RWPE1 (cell line): ENCODE data around the gene PINK1.

Experiments
- CTCF ChIA-PET: fragments of 350-600 bp; sonication (Branson Sonifier 250); formaldehyde crosslinking; extraction: SDS; loops from one replicate; lab custom pipeline; 2021; lab: Yijun Ruan, JAX
- POLR2A ChIA-PET: fragments of 400-600 bp; formaldehyde crosslinking; extraction: SDS; loops from one replicate; lab custom pipeline; 2020; ENCODE audit warnings: antibody characterized with exemption; ENCODE audit not compliant: low non-redundant PET; lab: Yijun Ruan, JAX
- DNase-seq: peaks from one replicate; pipeline ENCODE4 v3.0.0; 2012; ENCODE audit warnings: low spot score
- H3K27ac ChIP-seq: fragments of 450-650 bp; 2 replicates; pipeline ENCODE4 v1.5.1; 2017
- TF ChIP-seq, protein P1 (sequence below): fragments of 450-650 bp; conservative IDR thresholded peaks from 2 replicates; pipeline ENCODE4 v1.5.1; 2017; ENCODE audit warnings: low read depth, mild to moderate bottlenecking

Gene PINK1

DNA sequence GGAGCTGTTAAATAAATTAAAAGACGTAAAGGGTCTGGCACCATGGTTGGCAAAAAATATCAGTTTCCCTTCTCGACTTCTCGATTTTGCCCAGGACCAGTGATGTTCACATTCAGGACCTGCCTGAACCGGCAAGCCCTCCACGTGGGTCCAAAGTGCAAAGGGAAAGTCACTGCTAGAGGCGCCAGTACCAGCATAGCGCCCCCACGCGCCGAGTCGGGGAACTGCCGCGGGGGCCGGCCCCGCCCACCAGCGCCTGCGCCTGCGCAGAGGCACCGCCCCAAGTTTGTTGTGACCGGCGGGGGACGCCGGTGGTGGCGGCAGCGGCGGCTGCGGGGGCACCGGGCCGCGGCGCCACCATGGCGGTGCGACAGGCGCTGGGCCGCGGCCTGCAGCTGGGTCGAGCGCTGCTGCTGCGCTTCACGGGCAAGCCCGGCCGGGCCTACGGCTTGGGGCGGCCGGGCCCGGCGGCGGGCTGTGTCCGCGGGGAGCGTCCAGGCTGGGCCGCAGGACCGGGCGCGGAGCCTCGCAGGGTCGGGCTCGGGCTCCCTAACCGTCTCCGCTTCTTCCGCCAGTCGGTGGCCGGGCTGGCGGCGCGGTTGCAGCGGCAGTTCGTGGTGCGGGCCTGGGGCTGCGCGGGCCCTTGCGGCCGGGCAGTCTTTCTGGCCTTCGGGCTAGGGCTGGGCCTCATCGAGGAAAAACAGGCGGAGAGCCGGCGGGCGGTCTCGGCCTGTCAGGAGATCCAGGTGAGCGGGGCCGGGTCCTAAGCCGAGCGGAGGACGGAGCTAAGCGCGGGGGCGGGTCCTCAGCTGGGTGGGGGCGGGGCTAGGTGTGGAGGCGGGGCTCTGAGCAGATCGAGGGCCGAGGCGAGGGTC, at the start of gene PINK1:
Gene PINK1, plus strand, starts transcription at position 269 of the 875 bp plus-strand sequence. Its CDS starts 91 bp downstream, at position 360.
- DNase-seq: peak; percentile 90
- ChIA-PET POLR2A (interaction anchor here (0.5 to 1.0 kb wide), 3 partner anchors 40 to 95 kb away, joined by 3 to 4 read pairs (median 3); no protein-coding TSS in a partner anchor), CTCF (interaction anchor here (0.6 to 2.5 kb wide), 13 partner anchors 13 to 1085 kb away, joined by 3 to 10 read pairs (median 4); partner anchors contain the start of genes CDA and FAM43B)
- H3K27ac ChIP-seq: peak within 1 kb of the TSS; percentile 86
- TF ChIP-seq, protein P1, sequence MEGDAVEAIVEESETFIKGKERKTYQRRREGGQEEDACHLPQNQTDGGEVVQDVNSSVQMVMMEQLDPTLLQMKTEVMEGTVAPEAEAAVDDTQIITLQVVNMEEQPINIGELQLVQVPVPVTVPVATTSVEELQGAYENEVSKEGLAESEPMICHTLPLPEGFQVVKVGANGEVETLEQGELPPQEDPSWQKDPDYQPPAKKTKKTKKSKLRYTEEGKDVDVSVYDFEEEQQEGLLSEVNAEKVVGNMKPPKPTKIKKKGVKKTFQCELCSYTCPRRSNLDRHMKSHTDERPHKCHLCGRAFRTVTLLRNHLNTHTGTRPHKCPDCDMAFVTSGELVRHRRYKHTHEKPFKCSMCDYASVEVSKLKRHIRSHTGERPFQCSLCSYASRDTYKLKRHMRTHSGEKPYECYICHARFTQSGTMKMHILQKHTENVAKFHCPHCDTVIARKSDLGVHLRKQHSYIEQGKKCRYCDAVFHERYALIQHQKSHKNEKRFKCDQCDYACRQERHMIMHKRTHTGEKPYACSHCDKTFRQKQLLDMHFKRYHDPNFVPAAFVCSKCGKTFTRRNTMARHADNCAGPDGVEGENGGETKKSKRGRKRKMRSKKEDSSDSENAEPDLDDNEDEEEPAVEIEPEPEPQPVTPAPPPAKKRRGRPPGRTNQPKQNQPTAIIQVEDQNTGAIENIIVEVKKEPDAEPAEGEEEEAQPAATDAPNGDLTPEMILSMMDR: peak; percentile 98

DNA sequence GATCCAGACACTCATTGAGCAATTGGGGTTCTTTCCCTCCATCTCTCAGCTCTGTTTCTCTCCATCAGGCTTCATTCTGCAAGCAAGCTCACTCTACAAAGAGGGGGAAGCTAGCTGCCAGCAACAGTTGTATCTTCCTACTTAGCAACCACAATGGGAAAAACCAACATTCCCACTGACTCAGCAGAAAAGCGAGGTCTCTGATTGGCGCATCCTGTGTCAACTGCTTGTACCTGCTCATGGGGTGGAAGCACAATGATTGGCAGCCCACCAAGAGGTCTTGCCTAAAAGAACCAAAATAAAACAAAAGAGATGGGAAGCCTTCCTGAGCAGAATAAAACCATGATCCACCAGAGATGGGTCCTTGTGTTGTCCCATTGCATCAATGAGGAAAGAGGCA, 48.4 kb upstream of the PINK1 start:
- no peak overlapping the region for H3K27ac ChIP-seq
- TF ChIP-seq, protein P1: no peak
- no peak for DNase-seq
- ChIA-PET CTCF (no interaction called here), POLR2A (no interaction called here)

DNA sequence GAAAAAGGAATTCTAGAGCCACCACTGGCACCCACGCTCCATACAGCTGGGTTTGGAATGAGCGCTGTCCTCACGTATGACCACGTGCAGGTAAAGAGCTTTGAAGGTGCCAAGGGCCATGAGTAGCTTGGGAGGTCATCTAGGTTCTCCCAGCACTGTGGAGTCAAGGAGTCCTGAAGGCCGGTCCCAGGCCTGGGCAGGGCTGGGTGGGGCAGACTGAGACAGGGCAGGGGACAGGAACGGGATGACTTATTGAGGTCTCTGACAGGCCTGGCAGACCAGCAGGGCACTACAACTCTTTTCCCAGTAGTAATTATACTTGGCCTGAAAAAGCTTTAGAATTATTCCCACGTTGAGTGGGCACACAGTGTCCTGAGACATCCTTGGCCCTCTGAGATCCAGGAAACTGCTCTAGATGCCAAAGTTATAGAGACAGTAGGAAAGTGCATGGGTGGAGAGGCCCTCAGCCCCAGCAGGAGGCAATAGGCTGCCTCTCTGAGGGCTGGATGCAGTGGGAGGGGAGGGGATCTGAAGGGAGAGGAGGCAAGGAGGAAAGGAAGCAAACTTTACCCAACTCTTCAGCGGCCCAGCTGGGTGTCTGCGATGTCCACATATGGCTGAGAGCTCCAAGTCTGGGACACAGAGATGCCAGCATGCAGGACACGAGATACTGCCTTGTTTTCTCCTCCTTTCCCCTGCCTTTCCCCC, 46.2 kb upstream of the PINK1 start:
- ChIA-PET CTCF (interaction anchor here (0.8 kb wide), 1 partner anchor 15 kb away, joined by 3 read pairs; no protein-coding TSS in a partner anchor), POLR2A (interaction anchor here (0.7 kb wide), 1 partner anchor 47 kb away, joined by 4 read pairs; no protein-coding TSS in a partner anchor)
- no peak for DNase-seq
- no peak overlapping the region for H3K27ac ChIP-seq
- TF ChIP-seq, protein P1: no peak

DNA sequence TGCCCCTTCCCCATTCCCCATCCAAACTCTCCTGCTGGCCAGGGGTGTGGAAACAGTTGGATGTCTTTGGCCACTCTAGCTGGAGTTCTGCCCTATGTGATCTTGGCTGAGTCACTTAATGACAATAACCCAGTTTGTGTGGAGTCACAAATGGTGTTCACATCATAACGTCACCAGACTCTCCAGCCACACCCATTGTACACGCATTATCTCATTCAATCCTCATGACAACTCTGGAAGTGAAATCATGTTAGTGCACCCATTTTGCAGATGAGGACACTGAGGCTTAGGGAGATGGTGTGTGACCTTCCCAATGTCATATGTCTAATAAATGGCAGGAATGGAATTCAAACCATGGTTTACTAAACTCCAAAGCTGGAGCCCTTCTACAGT, 45.6 kb upstream of the PINK1 start:
- TF ChIP-seq, protein P1: no peak
- no peak for DNase-seq
- no peak overlapping the region for H3K27ac ChIP-seq
- ChIA-PET CTCF (interaction anchor here (2.5 kb wide), 1 partner anchor 46 kb away, joined by 10 read pairs; the partner anchor contains the start of gene PINK1), POLR2A (interaction anchor here (0.7 kb wide), 1 partner anchor 46 kb away, joined by 4 read pairs; no protein-coding TSS in a partner anchor)

DNA sequence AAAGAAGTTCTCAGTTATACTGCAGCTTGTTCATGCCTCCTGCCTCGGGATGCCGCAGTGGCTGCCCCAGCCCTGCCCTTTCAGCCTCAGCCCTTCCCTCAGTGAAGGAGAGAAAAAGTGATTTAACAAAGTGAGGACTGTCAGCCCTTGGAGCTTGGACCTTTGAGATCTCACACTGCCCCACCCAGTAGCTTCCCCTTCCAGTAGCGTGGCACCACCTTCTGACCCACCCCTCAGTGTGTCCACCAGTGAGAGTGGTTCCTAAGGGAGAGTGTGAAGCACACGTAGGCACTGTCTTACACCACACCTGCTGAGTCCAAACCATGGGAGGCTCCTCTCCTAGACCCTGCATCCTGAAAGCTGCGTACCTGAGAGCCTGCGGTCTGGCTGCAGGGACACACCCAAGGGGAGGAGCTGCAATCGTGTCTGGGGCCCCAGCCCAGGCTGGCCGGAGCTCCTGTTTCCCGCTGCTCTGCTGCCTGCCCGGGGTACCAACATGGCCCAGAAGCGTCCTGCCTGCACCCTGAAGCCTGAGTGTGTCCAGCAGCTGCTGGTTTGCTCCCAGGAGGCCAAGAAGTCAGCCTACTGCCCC, 44.5 kb upstream of the PINK1 start, which contains the start of gene CDA:
Gene CDA, plus strand, starts transcription at position 464 of the 592 bp plus-strand sequence. Its CDS starts 33 bp downstream, at position 497.
- ChIA-PET POLR2A (no interaction called here), CTCF (interaction anchor here (0.7 to 2.5 kb wide), 2 partner anchors 10 to 45 kb away, joined by 3 to 10 read pairs; partner anchors contain the start of gene PINK1)
- H3K27ac ChIP-seq: no peak within 1 kb of the TSS
- TF ChIP-seq, protein P1: no peak
- peak; percentile 82 for DNase-seq
